Type B pancreatic cell (in vitro differentiated cells): ENCODE measurements around the gene SNX8. TPM values are rescaled to one million over a fixed set of nuclear protein-coding genes. Genes with fewer than 3 reads are reported as not detected.

Source experiments
- DNase-seq: peaks from one replicate; pipeline ENCODE4 v3.0.0; 2021; ENCODE audit warnings: mixed read lengths; ENCODE audit not compliant: unreplicated experiment; ENCODE audit errors: extremely low spot score
- H3K27ac Mint-ChIP-seq: 2 replicates; pipeline ENCODE4 v1.8.0; 2021; ENCODE audit warnings: mild to moderate bottlenecking, mixed read lengths
- H3K27me3 Mint-ChIP-seq: 2 replicates; pipeline ENCODE4 v1.8.0; 2021; ENCODE audit warnings: mixed read lengths
- H3K36me3 Mint-ChIP-seq: 2 replicates; pipeline ENCODE4 v1.8.0; 2021; ENCODE audit warnings: mixed read lengths
- H3K4me1 Mint-ChIP-seq: one replicate; pipeline ENCODE4 v1.8.0; 2021; ENCODE audit warnings: mixed read lengths; ENCODE audit not compliant: unreplicated experiment
- H3K4me3 Mint-ChIP-seq: 2 replicates; pipeline ENCODE4 v1.8.0; 2021; ENCODE audit warnings: mild to moderate bottlenecking, mixed read lengths
- H3K9me3 Mint-ChIP-seq: 2 replicates; pipeline ENCODE4 v1.8.0; 2021; ENCODE audit warnings: mixed read lengths
- CTCF ChIP-seq: fragments of 200-600 bp; sonication (generic); conservative IDR thresholded peaks from 2 replicates; pipeline ENCODE4 v1.5.0; 2021; ENCODE audit warnings: antibody characterized with exemption, mild to moderate bottlenecking
- microRNA-seq: library from miRNA; unstranded; fragments of <30 nt; microRNA quantifications from one replicate; pipeline ENCODE4, GENCODE V29; 2020
- total RNA-seq: library from RNA; stranded (reverse); gene quantifications from 2 replicates; pipeline ENCODE4 v1.2.1, GENCODE V29; 2021; ENCODE audit warnings: low replicate concordance

SNX8 gene
- total RNA-seq, 1 donor from 2014 or later, result 29.1 TPM

- peak overlapping the region; percentile 52 for H3K27ac Mint-ChIP-seq
- H3K27me3 Mint-ChIP-seq, result no peaks in the 10 kb centered on the region
- TF ChIP-seq CTCF, result no peak
These were observed 110.4 kb downstream of the SNX8 start for GRCh38 chr7:2203766-2204300.

GRCh38 chr7:2202901-2203765, 111.1 kb downstream of the SNX8 start:
- H3K36me3 Mint-ChIP-seq, result peaks cover 15% of the 10 kb centered on the region
- no peak overlapping the region for H3K27ac Mint-ChIP-seq

More at GRCh38 chr7:2203766-2204300, 110.4 kb downstream of the SNX8 start:
- no peak for DNase-seq
- peak overlapping the region; percentile 29 for H3K4me3 Mint-ChIP-seq
- H3K4me1 Mint-ChIP-seq, result peaks cover 25% of the 10 kb centered on the region
- peaks cover 19% of the 10 kb centered on the region for H3K36me3 Mint-ChIP-seq
- no peaks in the 10 kb centered on the region for H3K9me3 Mint-ChIP-seq

DNA sequence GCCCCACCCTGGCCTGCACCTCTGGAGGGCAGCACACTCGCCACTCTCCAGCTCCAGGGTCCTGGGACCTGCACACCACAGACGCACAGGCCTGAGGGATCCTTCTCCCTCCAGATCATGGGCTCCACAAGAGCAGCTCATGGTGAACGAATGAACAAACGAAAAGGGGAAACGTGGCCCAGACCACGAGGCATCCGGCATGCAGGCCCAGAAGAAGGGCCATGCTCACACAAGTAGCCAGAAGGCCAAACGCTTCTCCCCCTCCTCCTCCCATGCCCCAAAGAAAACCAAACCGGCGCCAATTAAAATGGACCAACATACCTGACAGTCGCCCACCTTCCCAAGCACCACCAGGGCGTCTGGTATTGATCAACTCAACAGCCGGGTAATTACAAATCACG, 111.9 kb downstream of the SNX8 start:
- no peak for TF ChIP-seq CTCF
- Mint-ChIP-seq H3K27me3 (no peaks in the 10 kb centered on the region), H3K4me1 (peaks cover 25% of the 10 kb centered on the region), H3K36me3 (peaks cover 9% of the 10 kb centered on the region), H3K27ac (no peak overlapping the region), H3K4me3 (peak overlapping the region; percentile 39), H3K9me3 (no peaks in the 10 kb centered on the region)
- no peak for DNase-seq

More at GRCh38 chr7:2202901-2203765, 111.1 kb downstream of the SNX8 start:
- Mint-ChIP-seq H3K27me3 (no peaks in the 10 kb centered on the region), H3K9me3 (no peaks in the 10 kb centered on the region), H3K4me3 (peak overlapping the region; percentile 29), H3K4me1 (peaks cover 25% of the 10 kb centered on the region)
- no peak for DNase-seq
- TF ChIP-seq CTCF, result no peak

Small RNA genes lying within 50 kb of the gene (microRNA-seq; reads per million reads assigned to microRNA genes)
- gene MIR6836, result not detected

Other genes with a start within 250 kb of the SNX8 start
- gene MAD1L1, start 81.5 kb downstream of the SNX8 start, total RNA-seq, result 32.0 and 40.7 TPM in 2 replicates
- gene MRM2, start 72.2 kb downstream of the SNX8 start, total RNA-seq, result 29.3 and 35.3 TPM in 2 replicates
- gene NUDT1, start 72.2 kb downstream of the SNX8 start, total RNA-seq, result 25.1 and 32.2 TPM in 2 replicates
- gene EIF3B, start 40.4 kb upstream of the SNX8 start, total RNA-seq, result 178 and 183 TPM in 2 replicates
- 17.6 and 22.4 TPM in 2 replicates for gene CHST12, start 89.2 kb upstream of the SNX8 start, total RNA-seq
- gene GRIFIN, start 162.0 kb upstream of the SNX8 start, total RNA-seq, result not detected in 2 replicates
- gene LFNG, start 205.3 kb upstream of the SNX8 start, total RNA-seq, result 5.0 and 15.3 TPM in 2 replicates
- gene BRAT1, start 241.1 kb upstream of the SNX8 start, total RNA-seq, result 25.2 and 40.3 TPM in 2 replicates
- gene IQCE, start 244.5 kb upstream of the SNX8 start, total RNA-seq, result 25.7 and 35.2 TPM in 2 replicates